ENCODE data around the gene CUL1.

Gene CUL1

GRCh38 chr7:148693651-148694050 lies 5.1 kb upstream of the CUL1 start:
- DNase-seq (ENCODE audit: low read depth), result no peak
- no peak for TF ChIP-seq CTCF (conservative IDR thresholded peaks at IDR 0.05; ENCODE audit: control insufficient read depth, insufficient read depth, low read depth, low read length)
- no peak overlapping the region for H3K4me3 ChIP-seq (ENCODE audit: control insufficient read depth, low read depth, low read length)

- no peak overlapping the region for H3K4me3 ChIP-seq (ENCODE audit: control insufficient read depth, low read depth, low read length)
- no peak for TF ChIP-seq CTCF (conservative IDR thresholded peaks at IDR 0.05; ENCODE audit: control insufficient read depth, insufficient read depth, low read depth, low read length)
- no peak for DNase-seq (ENCODE audit: low read depth)
Measured at GRCh38 chr7:148694631-148695030, 4.1 kb upstream of the CUL1 start.

- no peak for TF ChIP-seq CTCF (conservative IDR thresholded peaks at IDR 0.05; ENCODE audit: control insufficient read depth, insufficient read depth, low read depth, low read length)
- no peak overlapping the region for H3K4me3 ChIP-seq (ENCODE audit: control insufficient read depth, low read depth, low read length)
- peak; percentile 19 for DNase-seq (ENCODE audit: low read depth)
Measured at GRCh38 chr7:148695953-148696352, 2.8 kb upstream of the CUL1 start.

- no peak for TF ChIP-seq CTCF (conservative IDR thresholded peaks at IDR 0.05; ENCODE audit: control insufficient read depth, insufficient read depth, low read depth, low read length)
- no peak for DNase-seq (ENCODE audit: low read depth)
- H3K4me3 ChIP-seq (ENCODE audit: control insufficient read depth, low read depth, low read length), result no peak overlapping the region
Measured at GRCh38 chr7:148696787-148697186, 1.9 kb upstream of the CUL1 start.

GRCh38 chr7:148697256-148698006 lies 1.3 kb upstream of the CUL1 start:
- H3K4me3 ChIP-seq (ENCODE audit: control insufficient read depth, low read depth, low read length), result peak overlapping the region; percentile 78
- peak; percentile 81 for DNase-seq (ENCODE audit: low read depth)
- no peak for TF ChIP-seq CTCF (conservative IDR thresholded peaks at IDR 0.05; ENCODE audit: control insufficient read depth, insufficient read depth, low read depth, low read length)

- no peak for DNase-seq (ENCODE audit: low read depth)
- H3K4me3 ChIP-seq (ENCODE audit: control insufficient read depth, low read depth, low read length), result peak overlapping the region; percentile 78
- no peak for TF ChIP-seq CTCF (conservative IDR thresholded peaks at IDR 0.05; ENCODE audit: control insufficient read depth, insufficient read depth, low read depth, low read length)
Measured at GRCh38 chr7:148698007-148698396, 701 bp upstream of the CUL1 start.
